Measurements from ENCODE around the gene PAGE2. TPM values are rescaled to one million over a fixed set of nuclear protein-coding genes. Genes with fewer than 3 reads are reported as not detected.
"Not testable (repeated sequence)": the region's sequence is repeated elsewhere in the genome, so short reads cannot be mapped to it uniquely, and the experiment has no call there.

PAGE2 gene
- total RNA-seq, 2 experiments from 2014 or later, result not detected

DNA sequence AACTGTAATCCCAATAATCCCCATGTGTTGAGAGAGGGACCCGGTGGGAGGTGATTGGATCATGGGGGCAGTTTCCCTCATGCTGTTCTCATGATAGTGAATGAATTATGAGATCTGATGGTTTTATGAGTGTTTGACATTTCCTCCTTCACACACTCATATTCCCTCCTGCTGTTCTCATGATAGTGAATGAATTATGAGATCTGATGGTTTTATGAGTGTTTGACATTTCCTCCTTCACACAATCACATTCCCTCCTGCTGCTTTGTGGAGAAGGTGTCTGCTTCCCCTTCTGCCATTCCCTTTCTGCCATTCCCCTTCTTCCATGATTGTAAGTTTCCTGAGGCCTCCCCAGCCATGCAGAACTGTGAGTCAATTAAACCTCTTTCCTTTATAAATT, 52.0 kb downstream of the PAGE2 start:
- H3K4me3 Mint-ChIP-seq; CTCF ChIA-PET; H3K4me1 Mint-ChIP-seq; H3K9me3 Mint-ChIP-seq; H3K27ac Mint-ChIP-seq; POLR2A ChIA-PET; H3K27me3 Mint-ChIP-seq; DNase-seq; H3K36me3 Mint-ChIP-seq (ENCODE audit: low read depth): not testable (repeated sequence)

Other genes starting within 250 kb of the PAGE2 start
- under 1 TPM; 0.54 to 0.74 TPM for gene TRO, start 168.2 kb upstream of the PAGE2 start, total RNA-seq
- gene PFKFB1, start 94.8 kb upstream of the PAGE2 start, total RNA-seq, result under 1 TPM; 0.23 to 0.64 TPM
- 10 to 100 TPM; 24.7 to 24.9 TPM for gene APEX2, start 88.7 kb upstream of the PAGE2 start, total RNA-seq
- not detected for gene ALAS2, start 58.0 kb upstream of the PAGE2 start, total RNA-seq
- gene PAGE2B, start 14.0 kb upstream of the PAGE2 start, total RNA-seq, result not detected
- gene PAGE5, start 131.3 kb downstream of the PAGE2 start, total RNA-seq, result not detected
- not detected for gene PAGE3, start 175.9 kb downstream of the PAGE2 start, total RNA-seq

All from activated CD4-positive, alpha-beta T cell treated with anti-CD3 and anti-CD28 coated beads, Interleukin-2, amount 10 ng/mL, durations not matched to agents 7 days and 5 days (primary cell).